Measurements from ENCODE around the gene NOC3L. TPM values are rescaled to one million over a fixed set of nuclear protein-coding genes. Genes with fewer than 3 reads are reported as not detected.

NOC3L gene
- polyA plus RNA-seq, 1 donor (not counting 4 experiments of a cell fraction or from before 2014, with no cell fraction given) = 16.3 TPM

GRCh38 chr10:94308866-94309265 is 53.9 kb downstream of the NOC3L start:
- Histone ChIP-seq H4K20me1 (ENCODE audit: control insufficient read depth, extremely low read depth, insufficient read depth, low read length) (no peaks in the 10 kb centered on the region), H2AFZ (ENCODE audit: control insufficient read depth, low read length) (no peak overlapping the region), H3K27ac (ENCODE audit: control insufficient read depth, insufficient read depth, low read length) (no peak overlapping the region), H3K9me3 (ENCODE audit: control insufficient read depth, low read depth, low read length) (no peaks in the 10 kb centered on the region), H3K4me2 (ENCODE audit: control insufficient read depth, extremely low read depth, insufficient read depth, low read depth, low read length) (no peak overlapping the region), H3K4me3 (ENCODE audit: control insufficient read depth in 2 of 3, extremely low read depth in 1 of 3, insufficient read depth in 2 of 3, low read depth in 1 of 3, low read length in 3 of 3) (no peak overlapping the region), H3K36me3 (ENCODE audit: control insufficient read depth in 2 of 2, extremely low read depth in 1 of 2, insufficient read depth in 2 of 2, low read length in 2 of 2) (no peaks in the 10 kb centered on the region), H3K9me1 (ENCODE audit: control insufficient read depth, extremely low read depth, insufficient read depth, low read length) (no peaks in the 10 kb centered on the region), H3K4me1 (ENCODE audit: control insufficient read depth, extremely low read depth, insufficient read depth, low read length) (no peaks in the 10 kb centered on the region), H3K9ac (ENCODE audit: control insufficient read depth, extremely low read depth, insufficient read depth, low read length) (no peak overlapping the region), H3K27me3 (ENCODE audit: control insufficient read depth, extremely low read depth, insufficient read depth, low read length) (peaks cover 3% of the 10 kb centered on the region), H3K79me2 (ENCODE audit: control insufficient read depth, insufficient read depth, low read length) (no peaks in the 10 kb centered on the region)
- no peak for FAIRE-seq
- TF ChIP-seq EZH2 (IDR thresholded peaks at IDR 0.05; ENCODE audit: low read length) (no peak), CTCF (optimal IDR thresholded peaks at IDR 0.05 in 1 of 3, IDR thresholded peaks at IDR 0.05 in 1 of 3, conservative IDR thresholded peaks at IDR 0.05 in 1 of 3; ENCODE audit: extremely low read depth in 1 of 3, insufficient read depth in 2 of 3, low read length in 3 of 3) (no peak)
- dilution Hi-C loops (cut with MboI; ENCODE audit: extremely low pct_ligation_motif_present, low sequenced_read_pairs) = loop anchor here (25.0 kb wide), 1 partner anchor 397 kb away; no protein-coding TSS in a partner anchor
- DNase-seq (ENCODE audit: low read depth, low spot score) = no peak

- FAIRE-seq = no peak
- no peak overlapping the region for H3K4me2 ChIP-seq (ENCODE audit: control insufficient read depth, extremely low read depth, insufficient read depth, low read depth, low read length)
- TF ChIP-seq CTCF (optimal IDR thresholded peaks at IDR 0.05 in 1 of 3, IDR thresholded peaks at IDR 0.05 in 1 of 3, conservative IDR thresholded peaks at IDR 0.05 in 1 of 3; ENCODE audit: extremely low read depth in 1 of 3, insufficient read depth in 2 of 3, low read length in 3 of 3) (no peak), EZH2 (IDR thresholded peaks at IDR 0.05; ENCODE audit: low read length) (no peak)
- H3K27me3 ChIP-seq (ENCODE audit: control insufficient read depth, extremely low read depth, insufficient read depth, low read length) = peaks cover 3% of the 10 kb centered on the region
- H3K27ac ChIP-seq (ENCODE audit: control insufficient read depth, insufficient read depth, low read length) = no peak overlapping the region
- no peaks in the 10 kb centered on the region for H3K9me1 ChIP-seq (ENCODE audit: control insufficient read depth, extremely low read depth, insufficient read depth, low read length)
- H4K20me1 ChIP-seq (ENCODE audit: control insufficient read depth, extremely low read depth, insufficient read depth, low read length) = no peaks in the 10 kb centered on the region
- H3K36me3 ChIP-seq (ENCODE audit: control insufficient read depth in 2 of 2, extremely low read depth in 1 of 2, insufficient read depth in 2 of 2, low read length in 2 of 2) = no peaks in the 10 kb centered on the region
- no peak overlapping the region for H2AFZ ChIP-seq (ENCODE audit: control insufficient read depth, low read length)
- dilution Hi-C loops (cut with MboI; ENCODE audit: extremely low pct_ligation_motif_present, low sequenced_read_pairs) = loop anchor here (25.0 kb wide), 1 partner anchor 395 kb away; no protein-coding TSS in a partner anchor
- no peak overlapping the region for H3K4me3 ChIP-seq (ENCODE audit: control insufficient read depth in 2 of 3, extremely low read depth in 1 of 3, insufficient read depth in 2 of 3, low read depth in 1 of 3, low read length in 3 of 3)
- no peak for DNase-seq (ENCODE audit: low read depth, low spot score)
- no peaks in the 10 kb centered on the region for H3K4me1 ChIP-seq (ENCODE audit: control insufficient read depth, extremely low read depth, insufficient read depth, low read length)
- no peak overlapping the region for H3K9ac ChIP-seq (ENCODE audit: control insufficient read depth, extremely low read depth, insufficient read depth, low read length)
- no peaks in the 10 kb centered on the region for H3K9me3 ChIP-seq (ENCODE audit: control insufficient read depth, low read depth, low read length)
- H3K79me2 ChIP-seq (ENCODE audit: control insufficient read depth, insufficient read depth, low read length) = no peaks in the 10 kb centered on the region
Measured at GRCh38 chr10:94307046-94307615, 55.6 kb downstream of the NOC3L start.
